Heart left ventricle (tissue), 13 donors: Measurements from ENCODE around the gene H19.

Experiments used
- POLR2A ChIP-seq, 2 donors: fragments of 450-650 bp; IDR thresholded peaks; one replicate each; pipeline ENCODE4 v1.6.1; 2017; ENCODE audit warnings: antibody characterized with exemption in 2 of 2, mild to moderate bottlenecking in 2 of 2, moderate library complexity in 2 of 2
- TF ChIP-seq, protein P1 (sequence below), 12 donors: fragments of 200-600 bp; sonication (generic) in 4 of 12; IDR thresholded peaks; one replicate each; pipeline versions ENCODE4 v1.5.0 to v1.8.0; 2018 to 2022; ENCODE audit warnings: antibody characterized with exemption in 12 of 12, mild to moderate bottlenecking in 5 of 12
- donor health status: ischemic (EF 13 %, LVEDD 7.1; RV severe dilation, severe dysfunction).
- donor health status: DM: no; HTN: yes; CAD: no.
- donor health status: DM: no; HTN: no; CAD: no.
- donor health status: ischemic (EF 25% LVEDD 6.9; RV normal size, moderate dysfunction).
- donor health status: ischemic (EF 25% LVEDD 5.7; RV mildly dilated, moderate dysfunction).
- donor health status: ischemic (EF 35%, LVEDD 5.7; RV mildly dilated, moderate dysfunction).
- donor health status: nonischemic (EF 11% LVEDD 7.7; RV severe dilation, severe dysfunction).
- donor health status: DM: yes; HTN: yes; CAD: no.
- donor health status: PGD.
- donor health status: ischemic (EF 29% LVEDD 5.4; RV normal size, mild dysfunction).
- donor health status: nonischemic (EF 23%, LVEDD 6.1; RV moderate dilation, normal function).

- TF ChIP-seq, protein P1, sequence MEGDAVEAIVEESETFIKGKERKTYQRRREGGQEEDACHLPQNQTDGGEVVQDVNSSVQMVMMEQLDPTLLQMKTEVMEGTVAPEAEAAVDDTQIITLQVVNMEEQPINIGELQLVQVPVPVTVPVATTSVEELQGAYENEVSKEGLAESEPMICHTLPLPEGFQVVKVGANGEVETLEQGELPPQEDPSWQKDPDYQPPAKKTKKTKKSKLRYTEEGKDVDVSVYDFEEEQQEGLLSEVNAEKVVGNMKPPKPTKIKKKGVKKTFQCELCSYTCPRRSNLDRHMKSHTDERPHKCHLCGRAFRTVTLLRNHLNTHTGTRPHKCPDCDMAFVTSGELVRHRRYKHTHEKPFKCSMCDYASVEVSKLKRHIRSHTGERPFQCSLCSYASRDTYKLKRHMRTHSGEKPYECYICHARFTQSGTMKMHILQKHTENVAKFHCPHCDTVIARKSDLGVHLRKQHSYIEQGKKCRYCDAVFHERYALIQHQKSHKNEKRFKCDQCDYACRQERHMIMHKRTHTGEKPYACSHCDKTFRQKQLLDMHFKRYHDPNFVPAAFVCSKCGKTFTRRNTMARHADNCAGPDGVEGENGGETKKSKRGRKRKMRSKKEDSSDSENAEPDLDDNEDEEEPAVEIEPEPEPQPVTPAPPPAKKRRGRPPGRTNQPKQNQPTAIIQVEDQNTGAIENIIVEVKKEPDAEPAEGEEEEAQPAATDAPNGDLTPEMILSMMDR (IDR thresholded peaks at IDR 0.05), result no peak
- no peak for TF ChIP-seq POLR2A (IDR thresholded peaks at IDR 0.05)
Measured at GRCh38 chr11:1978720-1979473, 18.7 kb downstream of the H19 start.
